ENCODE results near the gene CHAF1A.

The CHAF1A gene

DNA sequence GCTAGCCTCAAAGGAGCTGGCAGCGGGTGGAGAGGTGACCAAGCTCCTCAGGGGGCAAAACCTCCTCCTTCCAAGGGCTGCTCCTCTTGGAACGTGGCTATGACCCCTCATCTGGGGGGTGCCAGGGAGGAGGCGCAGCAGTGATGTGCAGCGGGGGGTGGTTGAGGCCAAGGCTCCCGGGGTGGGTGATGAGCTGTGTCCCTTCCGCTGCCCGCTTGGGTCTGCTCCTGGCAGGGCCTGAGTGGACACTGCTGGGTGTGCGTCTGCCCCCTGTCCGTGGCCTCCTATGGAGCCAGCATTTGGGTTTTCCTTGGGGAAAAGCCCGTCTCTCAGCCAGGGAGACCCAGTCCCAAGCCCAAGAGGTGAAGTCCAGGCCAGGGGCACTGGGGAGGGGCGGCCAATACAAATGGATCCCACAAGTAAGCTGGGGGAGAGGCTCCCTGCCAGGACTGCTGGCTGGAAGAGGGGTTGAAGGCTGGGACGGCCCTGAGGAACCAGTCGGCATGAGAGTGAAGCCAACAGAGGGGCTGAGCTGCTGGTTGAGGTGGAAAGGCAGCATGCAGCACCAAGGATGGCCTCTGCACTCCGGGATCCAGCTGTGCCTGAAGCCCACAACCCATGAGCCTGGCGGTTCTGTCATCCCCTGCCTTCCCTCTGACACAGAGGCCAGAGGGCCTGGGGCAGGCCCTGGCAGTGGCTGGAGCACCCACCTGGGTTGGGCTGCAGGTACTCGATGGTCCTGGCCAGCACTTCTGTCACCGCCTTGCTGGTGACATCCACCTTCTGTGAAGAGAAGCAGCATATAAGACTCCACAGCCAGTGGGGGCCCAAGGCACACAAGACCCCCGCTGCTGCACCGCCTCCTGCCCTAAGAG lies 36.4 kb upstream of the CHAF1A start:
- in situ Hi-C loops (cut with MboI; ENCODE audit: low sequenced_read_pairs), result no loop called here

DNA sequence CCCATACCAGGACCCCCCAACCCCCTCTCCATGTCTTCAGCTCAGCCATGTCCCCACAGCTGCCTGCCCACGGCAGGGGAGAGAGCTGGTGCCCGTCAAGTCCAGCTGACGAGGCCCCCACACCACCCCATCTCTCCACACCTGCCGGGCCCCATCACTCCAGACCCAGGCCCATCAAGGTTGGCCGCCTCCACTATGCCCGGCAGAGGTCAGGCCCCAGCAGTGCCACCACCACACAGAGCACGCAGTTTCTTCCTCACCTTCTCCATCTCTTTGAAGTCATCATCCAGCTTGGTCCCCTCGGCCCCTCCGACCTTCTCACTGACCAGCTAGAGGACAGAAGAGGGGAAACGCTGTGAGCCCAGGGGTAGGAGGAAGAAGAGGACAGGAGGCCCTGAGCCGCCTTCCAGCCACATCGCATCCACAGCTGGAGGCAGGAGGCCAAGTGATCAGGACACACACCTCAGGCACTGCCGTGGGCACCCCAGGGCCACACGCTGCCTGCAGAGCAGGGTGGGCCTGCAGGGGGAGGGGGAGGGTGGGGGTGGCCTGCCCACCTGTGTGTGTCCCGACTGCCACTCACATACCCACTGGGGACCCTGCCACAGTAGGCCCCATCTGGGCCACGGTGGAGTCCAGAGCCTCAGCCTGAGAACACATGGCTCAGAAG lies 35.6 kb upstream of the CHAF1A start:
- in situ Hi-C loops (cut with MboI; ENCODE audit: low sequenced_read_pairs), result no loop called here

DNA sequence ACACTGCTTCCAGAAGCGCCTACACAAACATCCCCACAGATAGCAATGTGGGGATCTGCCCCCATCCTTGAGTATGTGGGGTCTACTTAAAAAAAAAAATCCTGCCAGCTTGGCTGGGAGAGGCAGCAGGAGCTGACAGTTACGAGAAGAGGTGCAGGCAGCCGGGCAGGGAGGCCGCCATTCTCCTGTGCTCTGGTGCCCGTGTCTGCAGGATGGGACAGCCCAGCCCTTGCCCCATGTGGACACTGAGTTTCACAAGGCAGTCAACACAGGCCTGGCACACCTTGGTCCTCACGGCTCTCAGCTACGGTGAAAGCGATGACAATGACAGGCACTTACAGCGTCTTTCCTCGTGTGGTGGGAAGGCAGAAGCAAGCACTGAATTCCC lies 35.1 kb upstream of the CHAF1A start:
- in situ Hi-C loops (cut with MboI; ENCODE audit: low sequenced_read_pairs), result no loop called here

DNA sequence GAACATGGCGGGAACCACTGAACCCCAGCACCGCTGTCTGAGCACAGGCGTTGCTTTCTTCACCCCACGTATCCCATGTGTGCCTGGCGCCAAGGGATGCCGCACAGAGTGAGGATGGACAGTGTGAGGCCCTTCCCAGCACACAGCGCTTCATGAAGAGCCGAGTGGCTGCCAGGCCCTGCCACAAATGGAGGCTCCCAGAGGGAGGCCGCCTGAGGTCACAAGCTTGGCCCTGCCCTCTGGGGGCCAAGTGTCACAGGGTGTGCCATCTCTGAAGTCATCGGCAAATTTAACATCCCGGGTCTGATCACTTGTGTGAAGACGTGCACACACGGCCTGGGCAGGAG lies 34.7 kb upstream of the CHAF1A start:
- in situ Hi-C loops (cut with MboI; ENCODE audit: low sequenced_read_pairs), result no loop called here

DNA sequence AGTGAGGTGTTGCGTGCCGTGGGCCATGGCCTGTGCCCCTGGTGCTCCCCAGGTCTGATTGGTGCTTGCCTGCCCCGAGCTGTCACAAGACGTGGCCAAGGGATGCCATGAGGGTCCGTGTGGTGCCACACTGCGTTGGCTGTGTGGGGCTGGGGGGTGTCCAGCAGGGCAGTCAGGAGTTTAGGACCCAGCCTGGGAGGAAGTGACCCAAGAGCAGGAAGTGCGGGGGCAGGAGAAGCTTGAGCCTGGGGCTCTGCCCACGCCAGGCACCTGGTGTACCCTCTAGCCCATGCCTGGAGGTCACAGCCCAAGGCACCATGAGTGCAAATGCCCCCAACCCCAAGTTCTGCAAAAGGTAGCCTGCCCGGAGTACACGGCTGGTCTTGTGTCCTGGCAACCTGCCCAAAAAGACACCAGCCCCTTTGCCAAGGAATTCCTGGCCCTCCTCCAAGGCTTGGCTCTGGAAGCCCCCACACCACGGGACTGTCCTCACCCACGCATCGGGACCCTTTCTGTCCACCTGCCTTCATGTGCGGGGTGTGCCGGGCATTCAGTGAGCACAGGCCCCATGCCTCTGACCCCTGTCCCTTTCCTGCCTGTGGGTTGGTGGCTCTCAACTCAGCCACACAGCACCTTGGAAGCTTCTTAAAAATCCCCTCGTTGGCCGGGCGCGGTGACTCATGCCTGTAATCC lies 34.2 kb upstream of the CHAF1A start:
- in situ Hi-C loops (cut with MboI; ENCODE audit: low sequenced_read_pairs), result no loop called here

DNA sequence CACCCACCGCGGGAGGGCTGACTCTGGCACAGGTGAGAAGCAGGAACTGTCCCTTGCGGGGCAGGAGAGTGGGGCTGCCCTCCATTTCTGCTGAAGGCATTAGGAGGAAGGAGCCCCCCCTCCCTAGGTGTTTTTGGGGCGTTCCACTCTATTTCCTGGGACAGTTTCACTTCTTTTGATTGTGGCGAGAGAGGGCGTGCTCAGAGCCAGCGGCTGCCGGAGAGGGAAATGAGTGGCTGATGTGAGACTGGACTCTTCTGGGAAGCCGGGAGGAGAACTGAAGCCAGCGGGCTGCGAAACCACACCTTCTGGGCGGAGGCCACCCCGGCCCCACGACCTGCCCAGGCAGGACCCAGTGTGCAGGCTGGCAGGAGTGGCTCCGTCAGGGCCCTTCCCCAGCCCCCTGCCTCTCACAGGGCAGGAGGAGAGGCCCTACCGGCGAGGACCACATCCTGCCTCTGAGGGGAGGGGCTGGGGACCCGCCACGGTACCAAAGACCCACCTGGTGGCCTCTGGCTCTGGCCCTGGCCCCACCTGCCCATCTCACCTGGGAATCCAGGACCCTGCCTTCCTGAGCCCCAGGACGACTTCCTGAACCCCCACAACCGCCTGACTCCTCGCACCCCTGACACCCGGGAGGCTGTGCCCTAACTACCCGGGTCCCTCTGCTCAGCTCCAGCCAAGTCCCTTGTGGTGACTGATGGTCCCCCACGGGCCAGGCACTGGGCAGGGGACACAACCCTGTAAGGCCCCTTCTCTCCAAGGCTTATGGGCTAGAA lies 33.1 kb upstream of the CHAF1A start:
- in situ Hi-C loops (cut with MboI; ENCODE audit: low sequenced_read_pairs), result no loop called here

DNA sequence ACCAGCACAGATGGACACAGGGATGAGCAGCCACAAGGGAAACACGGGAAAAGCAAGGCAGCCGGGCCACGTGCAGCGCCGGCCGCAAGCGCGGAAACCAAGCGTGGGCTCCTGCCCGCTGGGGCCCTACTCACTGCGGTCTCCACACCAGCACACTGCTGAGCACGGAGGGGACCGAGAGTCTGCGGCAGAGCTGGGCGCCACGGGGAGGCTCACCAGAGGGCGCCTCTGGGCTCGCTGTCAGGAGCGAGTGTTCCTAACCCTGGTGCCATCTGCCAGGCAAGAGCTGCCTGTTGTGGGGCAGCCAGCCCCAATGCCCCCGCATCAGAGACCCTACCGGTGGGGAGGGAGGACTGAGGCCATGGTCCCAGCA lies 32.6 kb upstream of the CHAF1A start:
- in situ Hi-C loops (cut with MboI; ENCODE audit: low sequenced_read_pairs), result no loop called here

DNA sequence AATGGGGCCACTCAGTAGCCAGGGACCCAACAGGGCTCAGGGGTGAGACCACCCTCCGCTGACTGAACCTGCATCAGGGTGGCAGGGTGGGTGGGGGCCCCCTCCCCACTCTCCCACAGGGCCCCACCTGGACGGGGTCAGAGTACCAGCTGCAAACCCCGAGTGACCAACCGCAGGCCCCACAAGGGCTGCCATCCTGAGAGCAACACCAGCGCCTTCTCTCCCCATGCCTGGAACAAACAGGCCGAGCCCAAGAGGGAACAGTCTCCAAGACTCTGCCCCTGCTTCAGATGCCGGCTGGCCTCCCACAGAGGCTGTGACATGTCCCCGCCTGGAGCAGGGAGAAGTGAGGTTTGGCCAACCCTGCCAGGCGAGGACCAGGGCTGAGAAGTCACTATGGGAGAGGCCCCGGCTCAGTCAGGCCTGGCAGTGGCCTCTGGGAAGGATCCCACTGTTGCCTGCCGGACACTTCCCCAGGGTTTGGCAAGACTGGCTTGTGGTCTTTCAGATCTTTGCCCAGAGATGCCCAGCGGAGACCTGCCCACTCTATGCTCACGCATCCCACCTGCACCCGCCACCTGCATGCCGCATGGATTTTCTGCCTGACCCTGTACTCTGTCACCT lies 31.9 kb upstream of the CHAF1A start:
- in situ Hi-C loops (cut with MboI; ENCODE audit: low sequenced_read_pairs), result no loop called here

DNA sequence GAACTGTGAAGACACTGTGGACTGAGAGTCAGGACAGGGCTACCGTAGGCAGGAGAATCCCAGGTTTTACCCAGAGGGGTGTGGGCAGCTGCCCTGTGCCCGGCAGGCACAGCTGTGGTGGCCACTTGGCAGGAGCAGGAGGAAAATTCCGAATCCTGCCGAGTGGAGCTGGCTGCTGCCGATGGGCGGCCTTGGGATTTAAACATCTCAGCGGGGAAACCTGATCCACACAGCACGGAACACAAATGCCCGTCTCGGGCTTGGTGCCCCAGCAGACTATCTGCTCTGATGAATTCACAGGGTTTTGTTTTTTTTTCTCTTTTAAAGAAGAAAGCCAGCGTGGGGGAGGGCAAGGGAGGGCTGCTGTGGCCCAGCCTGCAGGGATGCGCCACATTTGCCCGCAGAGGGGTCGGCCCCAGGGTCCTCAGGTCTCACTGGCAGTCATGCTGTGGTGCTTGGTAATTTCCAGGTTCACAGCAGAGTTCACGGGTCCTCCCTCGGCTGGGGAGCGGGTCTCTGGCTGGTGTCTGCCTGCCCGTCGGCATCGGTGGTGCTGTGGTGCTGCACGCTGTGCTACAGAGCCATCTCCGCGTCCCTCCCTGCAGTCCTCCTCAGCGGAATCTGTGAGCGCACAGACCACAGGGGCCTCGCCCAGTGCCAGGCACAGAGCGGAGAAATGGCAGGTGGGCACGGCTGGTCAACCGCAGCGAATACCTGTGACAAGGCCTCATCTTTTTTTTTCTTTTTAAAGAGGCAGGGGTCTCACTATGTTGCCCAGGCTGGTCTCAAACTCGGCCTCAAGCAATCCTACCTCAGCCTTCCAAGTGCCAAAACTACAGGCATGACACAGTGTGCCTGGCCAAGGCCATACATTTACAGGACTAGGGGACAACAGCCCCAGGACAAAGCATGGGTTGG lies 30.9 kb upstream of the CHAF1A start:
- in situ Hi-C loops (cut with MboI; ENCODE audit: low sequenced_read_pairs), result no loop called here

DNA sequence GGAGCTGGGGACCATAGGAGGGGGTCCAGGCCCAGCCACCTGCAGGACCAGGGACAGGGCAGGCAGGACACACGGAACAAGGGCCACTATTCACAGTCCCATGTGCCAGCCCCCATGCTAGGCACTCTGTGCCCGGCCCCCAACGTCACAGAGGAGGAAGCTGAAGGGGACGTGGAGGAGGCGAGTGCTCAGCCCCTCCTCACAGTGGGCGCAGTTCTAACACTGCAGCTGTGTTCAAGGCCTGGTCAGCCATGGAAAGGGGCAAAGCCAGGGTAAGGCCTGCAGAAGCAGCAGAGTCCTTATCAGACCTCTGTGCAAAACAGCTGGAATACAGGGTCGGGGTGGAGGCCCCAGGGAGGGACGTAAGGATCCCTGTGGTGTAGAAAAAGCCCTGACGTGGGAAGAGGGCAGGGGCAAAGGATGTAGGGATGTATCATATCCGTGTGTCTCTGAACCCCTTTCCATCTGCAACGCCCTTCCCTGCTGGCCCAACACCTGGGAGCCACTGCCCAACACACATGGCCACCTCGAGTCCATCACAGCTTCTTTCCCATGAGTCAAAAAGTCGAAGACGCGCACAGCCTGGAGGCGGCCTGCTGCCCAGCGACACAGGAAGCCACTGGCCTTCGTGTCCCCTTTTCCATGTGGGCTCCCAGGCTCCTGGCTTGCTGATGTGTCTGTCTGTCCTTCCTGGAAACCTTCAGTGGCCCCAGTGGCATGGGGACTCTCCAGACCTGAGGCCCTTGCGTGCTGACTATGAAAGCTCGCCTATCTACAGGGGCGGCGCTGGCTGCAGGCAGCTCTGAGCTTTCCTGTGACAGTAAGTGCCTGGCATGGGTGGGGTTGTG lies 30.1 kb upstream of the CHAF1A start:
- in situ Hi-C loops (cut with MboI; ENCODE audit: low sequenced_read_pairs), result no loop called here

DNA sequence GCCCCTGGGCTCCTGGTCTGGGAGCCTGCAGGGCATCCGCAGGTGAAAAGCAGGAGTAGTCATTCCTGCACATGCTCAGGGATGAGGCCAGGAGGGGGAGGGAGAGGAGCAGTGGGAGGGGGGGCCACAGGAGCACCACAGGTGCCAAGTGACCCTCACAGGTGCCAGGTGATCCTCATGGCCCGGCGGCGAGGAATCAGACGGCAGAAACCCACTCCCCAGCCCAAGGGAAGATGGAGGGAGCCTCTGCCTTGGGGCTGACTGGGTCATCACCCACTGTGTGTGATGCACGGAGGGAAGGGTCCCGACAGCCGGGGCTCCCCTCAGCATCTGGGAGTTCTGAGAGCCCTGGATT lies 29.4 kb upstream of the CHAF1A start:
- in situ Hi-C loops (cut with MboI; ENCODE audit: low sequenced_read_pairs), result no loop called here

DNA sequence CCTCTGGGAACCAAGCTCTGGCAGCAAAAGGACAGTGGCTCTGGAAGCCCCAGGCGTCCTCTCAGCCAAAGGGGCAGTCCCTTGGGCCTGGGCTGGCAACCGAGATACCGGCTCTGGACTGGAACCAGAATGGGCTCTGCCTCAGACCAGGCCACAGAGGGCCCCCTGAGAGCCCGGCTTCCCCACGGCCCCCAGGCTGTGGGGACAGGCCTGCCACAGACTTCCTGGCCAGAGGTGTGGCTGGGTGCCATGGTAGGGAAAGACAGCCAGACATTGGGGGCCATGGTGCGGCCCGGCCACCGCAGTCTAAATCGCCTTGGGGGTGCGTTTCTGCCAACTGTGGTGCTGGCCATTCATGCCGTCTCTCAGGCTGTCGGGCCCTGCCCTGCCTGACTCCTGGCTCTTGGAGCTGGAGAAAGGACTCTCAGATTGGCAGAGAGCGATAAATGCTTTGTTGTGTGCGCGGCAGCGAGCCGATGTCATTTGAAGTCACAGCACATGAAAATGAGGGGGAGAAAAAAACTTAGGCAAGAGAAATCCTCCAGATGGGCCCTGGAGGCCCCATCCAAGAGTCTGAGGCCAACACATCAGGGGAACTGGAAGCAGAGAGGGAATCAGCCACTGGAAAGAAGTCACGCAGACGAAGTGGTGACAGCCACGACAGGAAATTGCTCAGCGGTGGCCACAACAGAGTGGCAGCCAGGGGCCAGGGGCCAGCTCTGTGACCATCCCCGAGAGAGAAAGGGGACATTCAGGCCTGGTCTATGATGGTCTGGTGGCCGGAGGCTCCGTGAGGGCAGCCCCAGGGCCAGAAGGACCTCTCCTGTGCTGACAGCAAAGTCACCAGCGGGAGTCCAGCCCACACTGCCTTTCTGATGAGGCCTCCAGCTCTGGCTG lies 28.6 kb upstream of the CHAF1A start:
- in situ Hi-C loops (cut with MboI; ENCODE audit: low sequenced_read_pairs), result no loop called here

DNA sequence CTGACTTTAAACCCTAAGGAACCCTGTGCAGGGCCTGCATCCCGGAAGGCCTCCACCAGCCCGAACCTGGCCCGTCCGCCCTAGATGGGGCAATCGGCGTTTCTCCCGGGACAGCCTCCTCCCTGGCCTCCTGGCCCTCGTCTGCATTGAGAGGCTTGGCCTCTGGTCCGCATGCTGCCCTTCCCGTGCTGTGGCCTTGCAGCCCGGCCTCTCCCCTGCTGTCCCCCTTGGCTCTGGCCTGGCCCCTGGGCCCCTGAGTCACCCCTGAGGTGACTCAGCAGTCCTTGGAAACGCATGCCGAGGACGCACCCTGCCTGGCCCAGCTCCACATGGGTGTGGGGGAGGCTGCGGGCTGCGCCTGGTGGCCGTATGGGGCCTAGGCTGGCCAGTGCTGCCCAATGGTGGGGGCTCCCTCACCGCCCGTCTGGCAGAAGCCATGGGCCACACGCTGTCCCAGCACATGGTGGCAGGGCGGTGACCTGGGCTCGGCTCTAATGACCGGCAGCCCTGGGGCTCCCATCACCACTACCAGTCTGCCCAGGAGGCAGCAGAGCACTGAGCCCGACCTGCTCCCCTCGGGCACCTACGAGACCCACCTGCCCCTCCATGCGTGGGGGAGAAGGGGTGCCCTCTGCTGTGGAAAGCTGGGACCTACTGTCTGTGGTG lies 27.8 kb upstream of the CHAF1A start:
- in situ Hi-C loops (cut with MboI; ENCODE audit: low sequenced_read_pairs), result no loop called here

DNA sequence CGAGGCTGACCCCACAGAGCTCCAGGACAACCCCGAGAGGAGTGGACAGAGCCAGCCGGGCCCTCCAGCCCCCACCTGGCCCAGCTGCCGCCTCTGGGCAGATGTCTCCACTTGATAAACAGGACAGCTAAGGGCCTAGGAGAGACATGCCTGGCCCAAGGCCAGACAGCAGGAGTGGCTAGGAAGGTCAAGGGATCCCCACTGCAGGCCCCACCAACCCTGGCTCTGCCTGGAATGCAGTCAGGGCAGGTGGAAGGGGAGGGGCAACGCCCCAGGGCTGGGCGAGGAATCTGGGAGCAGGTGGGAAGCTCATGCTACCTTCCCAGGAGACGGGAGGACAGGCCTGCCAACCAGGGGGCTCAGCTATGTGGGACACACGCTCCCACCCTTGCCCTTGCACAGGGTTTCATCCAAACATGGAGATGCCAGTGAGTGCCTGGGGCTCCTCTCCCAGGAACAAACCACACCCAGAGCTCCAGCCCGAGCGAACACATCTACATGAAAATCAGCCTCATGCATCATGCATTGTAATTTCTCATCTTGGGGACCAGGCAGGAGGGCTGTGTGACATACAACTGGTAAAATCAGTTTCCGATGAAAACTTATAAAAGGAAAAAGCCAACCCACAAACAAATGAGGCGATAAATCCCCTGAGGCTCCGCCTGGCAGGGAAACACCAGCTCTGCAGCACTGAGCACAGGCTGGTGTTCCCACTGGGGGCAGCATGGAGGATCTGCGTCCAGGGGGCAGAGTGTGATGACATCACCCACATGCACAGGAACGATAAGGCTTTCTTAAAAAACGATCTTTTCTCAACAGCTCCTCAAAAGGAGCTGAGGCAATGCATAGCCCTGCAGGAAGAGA lies 27.0 kb upstream of the CHAF1A start:
- in situ Hi-C loops (cut with MboI; ENCODE audit: low sequenced_read_pairs), result no loop called here

DNA sequence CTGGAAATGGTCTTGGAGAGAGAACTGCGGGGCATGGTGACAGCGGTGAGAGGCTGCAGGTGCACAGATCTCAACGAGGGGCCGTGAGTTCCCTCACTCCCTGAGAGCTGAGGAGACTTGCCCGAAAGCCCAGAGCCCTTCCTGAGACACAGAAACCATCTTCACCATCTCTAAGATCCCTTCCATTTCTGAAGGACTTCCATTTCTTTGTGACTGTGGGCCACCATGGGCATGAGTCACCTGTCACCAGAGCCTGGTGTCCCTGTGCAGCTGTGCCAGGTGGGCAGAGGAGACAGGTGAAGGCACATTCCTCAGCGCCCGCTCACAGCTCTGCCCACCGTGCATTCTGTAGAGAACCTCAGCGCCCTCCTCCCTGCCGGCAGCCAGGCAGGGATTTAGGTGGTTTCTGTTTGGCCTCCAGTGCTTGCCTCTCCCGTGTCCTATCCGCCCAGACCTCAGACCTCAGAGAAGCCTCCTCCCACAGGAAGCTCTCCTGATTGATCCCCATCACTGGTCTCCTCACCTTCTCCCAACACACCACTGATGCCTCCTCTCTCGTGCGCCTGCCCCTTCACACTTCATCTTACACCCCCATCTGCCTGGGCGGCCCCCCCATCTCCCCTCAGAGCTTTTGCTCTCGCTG lies 26.3 kb upstream of the CHAF1A start:
- in situ Hi-C loops (cut with MboI; ENCODE audit: low sequenced_read_pairs), result no loop called here

DNA sequence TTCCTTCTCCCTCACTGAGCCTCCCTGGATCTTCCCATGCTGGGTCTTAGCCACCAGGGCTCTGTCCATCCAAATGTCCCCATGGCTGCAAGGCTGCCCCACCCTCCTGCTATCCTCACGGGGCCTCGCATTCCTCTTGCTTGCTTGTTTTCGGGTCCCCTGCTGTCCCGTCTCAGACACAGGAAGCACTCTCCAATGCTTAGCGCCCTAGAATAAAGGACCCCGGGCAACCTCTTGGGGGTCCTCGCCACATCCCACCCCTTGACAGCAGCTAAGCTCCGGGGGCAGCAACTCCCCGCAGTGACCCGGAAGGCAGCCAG lies 25.8 kb upstream of the CHAF1A start:
- in situ Hi-C loops (cut with MboI; ENCODE audit: low sequenced_read_pairs), result no loop called here
